ENCODE data around the gene HSPH1.
"Not testable (repeated sequence)": the region's sequence is repeated elsewhere in the genome, so short reads cannot be mapped to it uniquely, and the experiment has no call there.

Gene HSPH1

DNA sequence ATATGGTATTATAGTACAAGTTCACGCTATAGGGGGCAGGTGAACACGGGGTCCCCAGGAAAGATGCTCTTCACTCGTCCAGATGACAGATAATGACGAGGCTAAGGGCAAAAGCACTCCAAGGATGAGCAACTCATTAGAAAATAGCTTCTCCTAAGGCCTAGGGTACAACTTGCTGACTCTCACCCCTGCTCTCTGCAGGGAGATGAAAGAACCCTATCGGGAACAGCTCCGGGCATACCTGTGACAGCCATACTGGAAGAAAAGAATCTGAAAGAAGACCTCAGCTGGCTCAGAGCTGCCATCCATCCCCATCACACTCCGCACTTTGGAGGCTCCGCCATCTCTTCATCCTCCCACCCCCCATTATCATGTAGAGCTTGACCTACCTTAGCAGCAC lies 17.5 kb upstream of the HSPH1 start:
- DNase-seq = no peak

DNA sequence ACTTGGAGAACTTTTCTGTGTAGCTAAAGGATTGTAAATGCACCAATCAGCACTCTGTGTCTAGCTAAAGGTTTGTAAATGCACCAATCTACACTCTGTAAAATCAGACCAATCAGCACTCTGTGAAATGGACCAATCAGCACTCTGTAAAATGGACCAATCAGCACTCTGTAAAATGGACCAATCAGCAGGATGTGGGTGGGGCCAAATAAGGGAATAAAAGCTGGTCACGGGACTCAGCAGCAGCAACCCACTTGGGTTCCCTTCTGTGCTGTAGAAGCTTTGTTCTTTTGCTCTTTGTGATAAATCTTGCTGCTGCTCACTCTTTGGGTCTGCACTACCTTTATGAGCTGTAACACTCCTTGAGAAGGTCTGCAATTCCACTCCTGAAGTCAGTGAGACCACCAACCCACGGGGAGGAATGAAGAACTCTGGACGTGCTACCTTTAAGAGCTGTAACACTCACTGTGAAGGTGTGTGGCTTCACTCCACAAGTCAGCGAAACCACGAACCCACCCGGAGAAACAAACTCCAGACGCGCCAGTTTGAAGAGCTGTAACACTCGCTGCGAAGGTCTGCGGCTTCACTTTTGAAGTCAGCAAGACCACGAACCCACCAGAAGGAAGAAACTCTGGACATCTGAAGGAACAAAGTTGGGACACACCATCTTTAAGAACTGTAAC lies 16.2 kb upstream of the HSPH1 start:
- not testable (repeated sequence) for DNase-seq

DNA sequence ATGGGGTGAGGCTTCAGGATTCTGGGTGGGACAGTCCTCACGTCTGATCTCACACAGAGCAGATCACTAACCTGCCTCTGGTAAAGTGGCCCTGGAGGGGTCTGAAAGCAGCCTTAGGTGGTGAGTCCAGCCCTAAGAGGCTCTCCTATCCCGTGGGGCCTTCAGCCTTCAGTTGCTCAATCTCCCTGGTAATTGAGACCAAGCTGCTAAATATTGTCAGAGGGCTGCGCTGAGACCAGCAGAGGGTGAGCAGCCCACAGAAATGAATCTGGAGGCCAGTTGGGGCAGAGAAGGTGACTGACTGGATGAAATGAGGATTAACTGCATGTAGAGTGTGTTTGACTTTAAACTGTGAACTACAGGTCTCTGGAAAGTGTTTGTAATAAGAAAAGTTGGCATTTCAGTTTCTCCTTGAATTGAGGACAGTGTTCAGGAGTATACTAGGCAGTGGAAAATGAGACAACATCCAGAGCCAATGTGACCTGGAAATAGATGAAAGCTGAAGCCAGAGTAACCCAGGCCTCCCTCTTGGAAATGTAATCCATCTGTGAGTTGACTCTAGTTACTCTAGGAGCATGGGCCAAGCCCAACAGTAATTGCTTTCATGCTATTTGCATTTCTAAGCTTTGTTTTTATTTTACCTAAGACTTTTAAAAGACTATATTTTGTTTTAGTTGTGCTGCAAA lies 14.3 kb upstream of the HSPH1 start:
- DNase-seq = no peak

DNA sequence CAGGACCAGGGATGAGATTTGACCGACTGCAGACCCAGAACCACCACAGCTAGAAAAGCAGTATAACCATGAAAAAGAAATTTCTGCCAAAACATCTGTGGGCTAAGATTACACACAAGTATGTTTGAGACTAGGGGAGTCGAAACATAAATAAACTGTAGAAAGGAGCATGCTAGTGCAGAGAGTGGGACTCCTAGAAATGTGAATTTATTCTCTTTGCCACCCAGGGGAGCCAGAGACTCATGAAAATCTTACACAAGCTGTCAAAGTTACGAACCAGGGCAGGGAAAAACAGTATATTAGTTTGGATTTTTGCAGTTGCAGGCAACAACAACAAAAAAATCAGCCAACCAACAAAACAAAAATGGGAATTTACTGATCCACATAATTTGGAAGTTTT lies 12.3 kb upstream of the HSPH1 start:
- DNase-seq = no peak

DNA sequence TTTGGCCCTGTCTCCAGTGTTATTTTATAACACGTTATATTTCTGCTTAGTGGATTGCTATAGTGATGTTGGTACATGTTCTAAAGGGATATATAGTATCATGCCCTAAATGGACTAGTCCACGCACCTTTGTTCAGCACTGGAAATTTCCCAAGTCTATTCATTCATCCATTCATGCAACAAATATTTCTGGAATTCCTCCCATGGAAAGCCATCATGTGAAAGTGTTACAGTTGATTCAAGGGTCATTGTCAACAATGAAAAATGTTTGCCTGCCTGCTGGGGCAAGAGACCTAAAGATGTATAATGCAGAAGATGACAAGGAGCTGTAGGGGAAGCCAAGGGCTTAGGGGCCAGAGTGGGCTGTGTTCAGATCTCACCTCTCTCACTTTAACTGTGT lies 10.8 kb upstream of the HSPH1 start:
- DNase-seq = no peak

DNA sequence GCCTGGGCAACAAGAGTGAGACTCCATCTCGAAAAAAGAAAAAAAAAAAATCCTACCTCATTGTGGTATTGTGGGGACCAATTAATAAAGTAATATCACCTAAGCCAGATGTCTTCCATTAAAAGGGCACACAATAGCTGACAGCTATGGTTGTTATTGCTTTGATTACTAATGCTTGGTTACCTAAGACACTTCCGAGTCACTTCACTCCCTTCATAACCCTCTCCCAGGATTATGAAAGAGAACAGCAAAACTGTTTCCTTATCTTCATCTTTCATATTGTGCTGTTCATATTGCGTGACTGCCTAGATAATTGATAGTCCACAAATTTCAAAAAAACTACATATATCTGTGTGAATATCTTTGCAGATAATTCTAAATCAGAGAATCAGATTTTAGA lies 10.3 kb upstream of the HSPH1 start:
- no peak for DNase-seq

DNA sequence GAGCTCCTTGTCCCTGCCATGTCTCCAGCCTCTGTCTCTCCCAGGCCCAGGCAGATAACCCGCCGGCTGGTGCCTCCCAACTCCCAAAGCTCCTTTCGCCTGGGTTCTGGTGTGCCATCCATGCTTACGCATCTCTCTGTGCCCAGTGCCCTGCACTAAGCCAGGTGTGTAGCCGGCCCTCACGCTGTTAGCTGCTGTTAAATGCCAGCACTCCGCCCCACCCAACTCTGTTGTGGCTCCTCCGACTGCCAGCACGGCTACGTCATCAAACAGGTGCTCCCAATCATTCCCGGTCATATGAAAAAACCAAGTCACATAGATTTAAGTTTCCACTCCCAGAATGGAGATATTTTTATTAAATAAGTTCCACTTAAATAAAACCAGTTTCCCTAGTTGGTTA lies 7.0 kb upstream of the HSPH1 start:
- DNase-seq = no peak

DNA sequence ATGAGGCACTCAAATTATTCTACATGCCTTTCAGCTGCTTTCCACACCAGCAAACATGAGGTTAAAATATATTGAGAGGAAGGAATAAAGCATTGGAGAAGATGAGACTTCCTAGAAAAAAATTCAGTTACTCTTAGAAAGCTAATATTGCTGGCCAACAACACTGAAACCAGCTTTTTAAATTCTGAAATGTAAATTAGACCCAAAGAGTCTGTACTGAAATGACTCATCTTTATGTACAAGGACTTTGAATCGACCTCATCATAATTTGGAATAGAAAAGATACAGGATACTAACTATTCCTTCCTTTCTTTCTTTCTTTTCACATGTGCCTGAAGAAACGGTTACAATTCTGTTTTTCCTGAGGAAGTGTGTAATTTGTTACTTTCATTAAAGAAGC lies 6.5 kb upstream of the HSPH1 start:
- no peak for DNase-seq

DNA sequence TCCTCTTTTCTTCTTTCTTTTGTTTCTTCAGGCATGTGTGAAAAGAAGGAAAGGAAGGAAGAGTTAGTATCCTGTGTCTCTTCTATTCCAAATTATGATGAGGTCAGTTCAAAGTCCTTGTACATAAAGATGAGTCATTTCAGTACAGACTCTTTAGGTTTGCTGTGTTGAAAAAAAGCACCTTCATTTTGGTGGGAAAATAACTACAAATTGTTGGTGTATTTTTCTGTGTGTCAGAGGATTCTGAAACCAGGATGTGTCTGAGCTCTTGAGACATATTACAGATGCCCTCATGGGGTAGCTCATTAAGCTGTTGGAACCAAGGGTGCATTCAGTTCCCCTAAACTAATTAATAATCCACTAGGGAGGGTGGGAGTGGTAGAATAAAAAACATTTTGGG lies 5.8 kb upstream of the HSPH1 start:
- DNase-seq = no peak

DNA sequence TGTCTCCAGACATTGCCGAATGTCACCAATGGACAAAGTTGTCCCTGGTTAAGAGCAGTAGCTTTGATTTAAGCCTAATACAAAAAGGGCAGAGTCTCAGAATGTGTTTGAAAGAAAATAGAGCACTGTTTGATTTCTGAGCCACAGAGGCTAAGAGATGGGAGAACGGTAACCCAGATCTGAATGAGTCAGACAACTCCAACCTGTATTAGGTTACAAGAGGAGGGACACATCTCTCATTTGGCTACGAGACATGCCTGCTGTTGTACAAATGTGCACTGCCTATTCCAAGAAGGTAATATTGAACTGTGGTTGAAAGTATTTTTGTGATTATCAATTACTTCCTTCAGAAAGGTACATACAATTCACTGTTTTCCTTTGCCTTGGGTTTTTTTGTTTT lies 4.9 kb upstream of the HSPH1 start:
- DNase-seq = no peak

DNA sequence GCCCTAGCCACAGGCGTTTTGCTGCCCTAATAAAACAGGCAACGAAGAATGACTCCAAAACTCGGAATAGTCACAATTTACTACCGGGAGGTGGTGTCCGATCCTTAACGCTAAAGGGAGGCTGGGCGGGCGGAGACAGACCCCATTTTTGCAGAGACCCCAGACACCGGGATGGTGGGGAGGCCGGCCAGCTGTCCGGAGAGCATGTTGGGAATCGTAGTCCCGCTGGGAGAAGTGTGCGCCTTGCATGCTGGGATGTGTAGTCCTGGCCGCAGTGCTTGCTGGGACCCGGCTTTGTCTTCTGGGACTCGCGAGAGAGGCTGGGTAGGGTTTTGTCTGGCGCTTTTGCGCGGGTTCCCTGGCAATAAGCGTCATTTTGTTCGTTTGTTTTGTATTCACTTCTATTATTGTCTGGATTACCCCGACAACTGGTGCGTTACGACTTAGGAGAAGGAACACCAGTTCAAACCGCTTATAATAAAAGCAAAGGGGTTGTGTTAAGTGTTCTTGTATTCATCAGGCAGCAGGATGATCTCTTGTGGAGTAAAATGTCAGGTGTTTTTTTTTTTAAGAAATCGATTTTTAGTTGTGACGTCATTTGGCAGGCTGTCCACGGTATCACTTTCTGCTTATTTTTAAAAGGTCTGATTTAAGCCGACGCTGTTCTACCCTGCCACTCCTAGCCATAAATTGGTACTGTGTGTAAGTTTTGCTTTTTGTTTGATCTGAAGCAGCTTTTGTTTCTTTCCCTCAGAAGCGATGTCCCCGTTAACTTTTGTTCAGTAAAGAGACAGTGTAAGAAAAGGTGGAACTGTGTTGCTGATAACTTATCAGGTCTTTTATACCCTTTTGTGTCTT lies 676 bp upstream of the HSPH1 start:
- no peak for DNase-seq

DNA sequence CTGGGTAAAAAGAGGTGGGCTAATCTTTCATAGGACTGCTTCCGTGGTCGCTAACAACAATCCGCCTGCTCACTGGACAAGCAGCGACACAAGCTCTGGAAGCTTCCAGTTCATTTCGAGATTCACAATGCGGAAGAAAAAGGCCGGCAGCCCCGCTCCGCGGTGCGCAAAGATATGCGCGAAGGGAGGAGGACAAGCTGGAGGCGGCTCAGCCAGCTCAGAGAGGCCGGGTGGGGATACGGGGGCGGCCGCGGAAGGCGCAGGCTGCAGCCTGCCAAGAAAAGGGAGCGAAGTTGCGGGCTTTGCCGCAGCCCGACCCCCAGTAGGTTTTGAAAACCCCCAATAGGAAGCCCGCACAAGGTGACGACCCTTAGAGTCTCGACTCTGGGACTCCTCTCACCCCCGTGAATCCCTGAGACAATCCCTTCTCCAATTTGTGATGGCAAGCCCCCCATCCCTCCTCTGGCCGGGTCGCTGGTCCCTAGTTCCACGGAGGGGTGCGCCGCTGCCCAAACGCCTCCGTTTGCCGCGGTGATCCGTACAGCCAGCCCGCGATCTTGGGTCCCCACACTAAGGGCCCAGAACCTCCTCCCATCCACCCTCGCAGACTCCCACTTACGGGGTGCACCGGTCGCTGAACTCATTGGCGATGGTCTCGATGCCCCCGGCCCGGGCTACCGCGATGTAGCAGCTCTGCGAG lies 697 bp downstream of the HSPH1 start:
- peak; percentile 75 for DNase-seq

DNA sequence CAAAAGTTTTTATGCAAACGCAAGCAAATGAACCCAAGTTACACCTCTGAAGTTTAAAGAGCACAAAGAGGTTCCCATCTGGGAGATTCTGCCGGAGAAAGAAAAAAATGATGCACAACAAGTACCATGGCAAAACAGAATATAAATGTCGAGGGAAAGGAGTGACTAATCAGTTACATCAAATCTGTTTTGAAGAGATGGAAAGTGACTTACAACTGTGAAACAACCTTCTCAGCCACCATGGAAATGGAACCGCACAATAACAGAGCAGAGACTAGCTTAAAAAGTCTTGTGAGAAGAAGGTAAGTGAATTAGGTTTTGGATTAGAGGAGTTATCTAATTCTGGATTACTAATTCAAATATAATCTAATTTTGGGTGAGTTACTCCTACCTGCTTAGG lies 2.4 kb downstream of the HSPH1 start:
- no peak for DNase-seq

DNA sequence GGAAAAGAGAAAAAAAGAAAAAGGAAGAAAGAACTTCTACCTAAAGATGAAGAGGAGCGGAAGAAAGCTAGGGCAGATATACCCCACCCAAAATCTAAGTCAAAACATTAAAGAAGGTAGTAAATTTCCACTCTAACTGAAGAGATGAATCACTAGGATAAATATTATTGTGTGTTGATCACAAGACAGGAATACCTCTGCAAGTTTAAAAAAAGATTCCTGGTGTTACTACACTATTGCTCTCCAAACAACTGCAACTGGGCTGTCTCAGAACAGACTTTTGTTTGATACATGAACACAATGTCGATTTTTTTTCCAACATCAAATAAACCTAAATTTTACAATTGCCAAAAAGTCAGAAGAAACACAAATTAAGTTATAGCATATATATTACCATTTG lies 6.8 kb downstream of the HSPH1 start:
- no peak for DNase-seq

DNA sequence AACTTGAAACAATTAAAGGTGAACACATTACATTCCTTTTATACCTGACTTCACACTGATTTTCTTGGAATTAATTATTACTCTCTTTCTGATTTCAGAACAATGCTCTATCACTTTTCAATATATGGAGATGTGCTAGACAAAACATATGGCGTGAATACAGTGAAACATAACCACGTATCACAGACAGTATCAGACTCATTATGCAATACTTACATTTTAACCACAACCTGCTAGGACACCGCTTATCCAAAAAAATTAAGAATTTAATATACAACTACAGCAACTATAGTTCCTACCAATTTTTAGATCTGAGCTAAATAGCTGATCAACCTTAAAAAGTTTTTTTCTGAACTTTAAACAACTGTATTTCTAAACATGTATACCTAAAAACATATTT lies 9.9 kb downstream of the HSPH1 start:
- no peak for DNase-seq

DNA sequence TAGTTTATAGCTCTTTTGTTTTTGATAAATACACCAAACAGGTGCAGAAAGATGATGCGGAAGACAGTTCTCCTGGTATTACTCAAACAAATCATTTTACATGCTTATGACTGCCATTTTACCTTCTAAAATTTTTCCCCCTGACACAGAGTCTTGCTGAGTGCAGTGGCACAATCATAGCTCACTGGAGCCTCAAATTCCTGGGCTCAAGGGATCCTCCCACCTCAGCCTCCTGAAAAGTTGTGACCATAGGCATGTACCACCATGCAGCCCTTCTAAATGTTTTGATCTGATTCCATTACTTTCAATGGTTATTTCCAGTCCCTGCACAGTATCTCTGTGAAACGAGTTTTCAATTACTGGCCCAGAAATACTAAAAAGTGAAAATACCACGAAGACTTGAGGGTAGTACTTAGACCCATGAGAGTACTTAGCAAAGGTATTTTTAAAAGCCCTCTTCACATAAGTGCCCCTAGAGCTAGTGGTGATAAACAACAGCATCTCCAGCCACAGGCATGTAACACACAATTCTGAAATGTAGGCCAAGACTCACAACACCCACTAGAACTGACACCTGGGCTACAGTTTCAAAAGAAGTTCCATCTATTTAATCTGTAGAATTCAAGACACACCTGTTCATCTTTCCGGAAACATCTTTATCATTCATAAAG lies 11.3 kb downstream of the HSPH1 start:
- no peak for DNase-seq

DNA sequence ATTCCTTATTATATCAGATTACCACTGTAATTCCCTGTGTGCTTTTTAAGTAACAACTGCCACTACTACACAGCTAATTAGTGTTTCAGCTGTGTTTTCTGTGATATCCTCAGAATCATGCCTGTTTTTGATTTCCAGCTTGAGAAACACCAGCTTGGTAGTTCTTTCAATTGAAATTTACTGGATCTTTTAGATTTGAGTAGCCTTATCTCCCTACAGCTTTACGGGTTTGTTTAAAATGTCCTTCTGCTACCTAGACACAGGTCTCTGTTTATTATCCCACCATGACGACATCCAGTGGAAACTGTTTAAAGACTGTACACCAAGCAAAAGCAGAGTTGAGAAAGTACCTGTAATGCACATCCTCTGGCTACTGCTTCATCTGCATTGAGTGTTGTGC lies 12.1 kb downstream of the HSPH1 start:
- no peak for DNase-seq

DNA sequence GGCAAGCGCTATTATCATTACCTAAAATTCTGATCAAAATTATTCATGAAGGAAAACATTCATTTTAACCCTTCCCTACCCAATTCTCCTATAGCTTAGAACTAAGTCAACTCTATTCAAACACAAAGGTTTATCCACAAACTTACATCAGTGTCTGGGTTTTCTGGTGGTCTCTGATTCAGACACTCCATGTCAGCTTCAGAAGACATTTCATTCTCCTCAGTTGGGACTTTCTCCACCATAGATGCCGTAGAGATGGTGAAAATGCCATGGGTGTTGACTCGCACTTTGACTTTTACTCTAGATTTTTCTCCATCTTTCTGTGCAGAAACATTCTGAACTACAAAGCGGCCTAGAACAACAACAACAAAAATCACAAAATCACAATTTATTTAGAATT lies 16.3 kb downstream of the HSPH1 start:
- DNase-seq = no peak

DNA sequence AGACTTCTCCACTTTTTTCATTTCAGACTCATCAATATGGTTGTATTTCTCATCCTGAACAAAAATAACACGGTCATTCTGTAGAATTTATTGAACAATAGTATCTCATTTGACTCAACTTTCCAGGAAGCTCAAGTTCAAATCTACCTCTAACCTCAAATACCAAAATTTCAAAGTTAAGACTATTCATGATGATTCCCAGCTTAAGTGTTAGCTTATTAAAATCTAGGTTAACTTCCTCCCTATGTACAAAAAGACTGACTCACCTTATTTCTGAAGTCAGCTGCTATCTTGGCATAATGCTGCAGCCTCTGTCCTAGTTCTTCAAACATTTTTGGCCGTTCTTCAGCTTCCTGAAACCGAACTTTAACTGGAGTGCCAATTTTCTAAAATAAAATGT lies 23.2 kb downstream of the HSPH1 start:
- no peak for DNase-seq

DNA sequence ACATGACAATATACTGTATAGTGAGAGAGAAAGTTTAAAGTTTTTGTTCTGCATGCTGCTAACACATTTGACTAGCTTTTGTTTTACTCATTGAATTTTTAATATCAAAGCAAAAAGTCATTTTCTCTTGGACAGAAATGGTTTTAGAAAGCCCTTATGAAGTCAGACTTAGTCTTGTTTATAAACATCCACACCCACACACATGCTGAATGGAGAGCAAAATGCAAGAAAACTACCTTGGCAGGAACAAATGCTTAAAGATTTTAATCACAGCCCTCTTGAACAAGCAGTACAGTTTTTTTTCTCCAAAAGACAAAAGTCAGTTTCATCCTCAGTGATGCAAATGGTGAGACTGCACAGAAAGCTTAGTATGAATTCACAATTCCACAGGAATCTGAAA lies 25.0 kb downstream of the HSPH1 start:
- DNase-seq = no peak

DNA sequence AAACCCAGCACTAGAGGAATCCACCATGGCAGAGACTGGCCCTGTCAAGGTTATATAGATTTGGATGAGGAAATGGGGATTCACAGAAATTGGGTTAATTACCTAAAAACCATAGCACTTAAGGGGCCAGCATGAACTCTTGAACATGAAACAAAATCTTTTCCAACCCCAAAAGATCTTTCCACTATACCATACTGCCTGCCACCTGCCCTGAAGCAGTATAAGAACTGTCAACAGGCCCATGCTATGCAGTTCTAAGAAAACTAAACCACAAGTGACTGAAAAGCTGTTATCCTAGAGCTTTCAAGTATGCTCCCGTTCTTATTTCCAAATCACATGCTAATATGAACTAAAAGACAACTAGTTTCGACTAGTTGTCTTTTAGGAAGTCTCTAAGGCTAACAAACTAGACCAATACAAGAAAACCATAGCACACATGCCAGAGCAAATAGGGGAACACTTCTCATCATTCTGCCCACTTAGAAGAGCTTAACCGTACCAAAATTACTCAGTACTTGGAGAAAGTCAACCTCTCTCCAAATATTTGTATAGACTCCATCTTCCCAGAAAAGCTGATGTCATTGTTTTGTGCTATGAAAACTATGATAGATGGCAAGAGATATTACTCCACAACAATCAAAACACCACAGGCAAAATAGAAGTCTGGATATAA lies 27.5 kb downstream of the HSPH1 start:
- no peak for DNase-seq

DNA sequence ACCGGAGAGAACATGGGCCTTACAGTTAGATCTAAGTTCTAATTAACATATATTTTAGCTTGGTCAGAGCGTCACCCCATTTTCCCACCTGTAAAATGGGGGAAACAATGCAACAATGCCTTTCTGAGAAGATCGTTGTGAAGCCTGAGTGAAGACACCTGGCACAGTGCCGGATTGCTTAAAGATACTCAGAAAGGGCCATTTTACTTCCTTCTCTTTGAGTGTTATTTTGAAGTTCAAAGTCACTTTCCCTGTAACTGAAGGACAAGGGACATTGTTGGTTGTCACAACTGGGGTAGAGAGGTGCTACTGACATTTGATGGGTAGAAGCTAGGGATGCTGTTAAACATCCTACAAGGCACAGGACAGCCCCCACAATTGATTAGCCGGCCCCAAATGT lies 28.1 kb downstream of the HSPH1 start:
- DNase-seq = no peak
